ENCODE measurements around the gene FBLN7.

FBLN7 gene

GRCh38 chr2:112220831-112221230, 82.6 kb downstream of the FBLN7 start:
- no peak for DNase-seq (ENCODE audit: low read depth in 2 of 2, low spot score in 1 of 2)

GRCh38 chr2:112229348-112229747, 91.2 kb downstream of the FBLN7 start:
- no peak for DNase-seq (ENCODE audit: low read depth in 2 of 2, low spot score in 1 of 2)

GRCh38 chr2:112230371-112230770, 92.2 kb downstream of the FBLN7 start:
- DNase-seq (ENCODE audit: low read depth in 2 of 2, low spot score in 1 of 2): no peak

Measured in stimulated activated CD8-positive, alpha-beta memory T cell treated with anti-CD3 and anti-CD28 coated beads, Interleukin-4, amount 100 ng/mL, for 1 hour (primary cell).